PC-9 (cell line): ENCODE measurements around the gene IRF5. TPM values are rescaled to one million over a fixed set of nuclear protein-coding genes. Genes with fewer than 3 reads are reported as not detected.

Experiments used
- BruUV-seq: library from RNA; stranded (reverse); fragments of 400-500 nt; replicated peaks from 2 replicates; lab custom pipeline; 2021; lab: Mats Ljungman, UMichigan
- CTCF ChIA-PET: fragments of 300-600 bp; sonication (Branson Sonifier 250); formaldehyde crosslinking; loops from one replicate; lab custom pipeline; 2022; ENCODE audit warnings: antibody characterized with exemption; lab: Charles Lee
- POLR2A ChIA-PET: fragments of 300-600 bp; sonication (Branson Sonifier 250); formaldehyde crosslinking; loops from one replicate; lab custom pipeline; 2022; ENCODE audit warnings: antibody characterized with exemption; ENCODE audit not compliant: unreplicated experiment; lab: Charles Lee
- DNase-seq, 2 experiments: peaks; one replicate each; pipeline versions ENCODE4 v3.0.0 to v3.0.0-alpha.2; 2015 to 2022; ENCODE audit warnings: mixed read lengths in 1 of 2
- H2AFZ ChIP-seq: fragments of 200-600 bp; sonication (generic); 2 replicates; pipeline ENCODE4 v1.8.1; 2017; ENCODE audit warnings: antibody characterized with exemption
- H3F3A ChIP-seq: fragments of 200-600 bp; sonication (generic); 2 replicates; pipeline ENCODE4 v1.8.1; 2017; ENCODE audit warnings: antibody characterized with exemption, mild to moderate bottlenecking, low read depth; ENCODE audit not compliant: insufficient read depth
- H3K27ac ChIP-seq: fragments of 200-600 bp; sonication (generic); 2 replicates; pipeline ENCODE4 v1.6.1; 2016; ENCODE audit warnings: mixed run types
- H3K27me3 ChIP-seq: fragments of 200-600 bp; sonication (generic); 2 replicates; pipeline ENCODE4 v1.6.1; 2016; ENCODE audit warnings: low read depth, mixed run types; ENCODE audit not compliant: insufficient read depth
- H3K36me3 ChIP-seq: fragments of 200-600 bp; sonication (generic); 2 replicates; pipeline ENCODE4 v1.6.1; 2016; ENCODE audit warnings: low read depth, mixed run types
- H3K4me1 ChIP-seq: fragments of 200-600 bp; sonication (generic); replicated peaks from 2 replicates; pipeline ENCODE4 v1.6.1; 2016; ENCODE audit warnings: mixed run types; ENCODE audit not compliant: insufficient read depth
- H3K4me2 ChIP-seq: fragments of 200-600 bp; sonication (generic); 2 replicates; pipeline ENCODE4 v1.6.1; 2017; ENCODE audit warnings: mixed run types
- H3K4me3 ChIP-seq: fragments of 200-600 bp; sonication (generic); 2 replicates; pipeline ENCODE4 v1.6.1; 2016; ENCODE audit warnings: mixed run types
- H3K79me2 ChIP-seq: fragments of 200-600 bp; sonication (generic); 2 replicates; pipeline ENCODE4 v1.6.1; 2017; ENCODE audit warnings: low read depth, mixed run types
- H3K9me2 ChIP-seq: fragments of 200-600 bp; sonication (generic); 2 replicates; pipeline ENCODE4 v1.8.1; 2017; ENCODE audit warnings: mild to moderate bottlenecking; ENCODE audit not compliant: insufficient read depth
- H3K9me3 ChIP-seq: fragments of 200-600 bp; sonication (generic); 2 replicates; pipeline ENCODE4 v1.8.1; 2016; ENCODE audit warnings: low read depth; ENCODE audit not compliant: insufficient read depth
- H4K20me1 ChIP-seq: fragments of 200-600 bp; sonication (generic); 2 replicates; pipeline ENCODE4 v1.8.1; 2017; ENCODE audit not compliant: insufficient read depth
- CTCF ChIP-seq: fragments of 200-600 bp; sonication (generic); conservative IDR thresholded peaks from 2 replicates; pipeline ENCODE4 v1.6.1; 2017; ENCODE audit warnings: mixed run types, antibody characterized with exemption, mild to moderate bottlenecking, moderate library complexity
- EZH2 ChIP-seq: fragments of 200-600 bp; sonication (generic); IDR thresholded peaks from 2 replicates; pipeline ENCODE4 v1.8.0; 2017; ENCODE audit warnings: antibody characterized with exemption, low read depth
- intact Hi-C: fragments of 100-400 bp; cut with micrococcal nuclease; formaldehyde crosslinking; loops from one replicate; pipeline ENCODE4 v1.10.0; 2022; ENCODE audit not compliant: unreplicated experiment
- total RNA-seq: library from RNA; stranded (reverse); gene quantifications from 2 replicates; pipeline ENCODE4 v1.2.3, GENCODE V29; 2021

Gene IRF5
- total RNA-seq, 1 experiment from 2014 or later, result 3.4 TPM

- no peak overlapping the region for H3K27ac ChIP-seq
- H3K36me3 ChIP-seq, result peaks cover 25% of the 10 kb centered on the region; the same call in 1 of the 2 replicates
- CTCF ChIA-PET, result no interaction called here
These were observed 25.2 kb downstream of the IRF5 start for GRCh38 chr7:128962899-128963298.

DNA sequence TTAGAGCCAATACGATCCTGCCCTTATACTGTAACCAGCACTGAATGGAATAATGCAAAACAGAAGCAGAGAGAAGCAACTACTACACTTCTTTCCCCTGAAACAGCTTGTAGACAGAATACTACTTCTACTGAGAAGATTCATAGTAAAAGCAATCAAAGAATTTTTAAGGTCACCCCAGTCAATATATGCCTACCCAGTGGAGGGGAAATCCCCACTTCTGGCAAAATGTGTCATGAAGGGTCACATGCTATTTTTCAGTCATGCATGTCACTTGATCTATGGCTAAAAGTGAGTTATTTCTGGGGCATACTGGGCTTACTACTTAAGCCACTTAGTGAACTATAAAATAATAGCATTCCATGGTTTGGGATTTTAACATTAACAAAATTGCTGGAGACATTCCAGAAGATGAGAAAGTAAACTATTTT lies 25.6 kb downstream of the IRF5 start:
- Histone ChIP-seq H3K4me2 (no peak overlapping the region), H3K9me2 (no peaks in the 10 kb centered on the region), H2AFZ (no peak overlapping the region), H3K36me3 (peaks cover 23% of the 10 kb centered on the region; the same call in 1 of the 2 replicates), H3K9me3 (no peaks in the 10 kb centered on the region), H3K27me3 (no peaks in the 10 kb centered on the region), H3F3A (peaks cover 14% of the 10 kb centered on the region), H3K4me1 (peaks cover 13% of the 10 kb centered on the region; the same call in 1 of the 2 replicates), H4K20me1 (0 out of 2 replicates have a peak, but pooled peaks cover 4% of the 10 kb centered on the region), H3K27ac (no peak overlapping the region), H3K79me2 (no peaks in the 10 kb centered on the region), H3K4me3 (no peak overlapping the region)
- intact Hi-C loops, result loop anchor here (5.0 to 10.0 kb wide), 3 partner anchors 51 to 209 kb away; no protein-coding TSS in a partner anchor
- DNase-seq, result no peak
- ChIA-PET CTCF (no interaction called here), POLR2A (interaction anchor here (0.7 kb wide), 1 partner anchor 1034 kb away, joined by 3 read pairs; no protein-coding TSS in a partner anchor)
- BruUV-seq, result no TSS peak
- TF ChIP-seq CTCF (no peak), EZH2 (no peak)

More at GRCh38 chr7:128962899-128963298, 25.2 kb downstream of the IRF5 start:
- Histone ChIP-seq H2AFZ (no peak overlapping the region), H3F3A (peaks cover 14% of the 10 kb centered on the region), H3K4me2 (no peak overlapping the region), H3K9me2 (no peaks in the 10 kb centered on the region), H4K20me1 (0 out of 2 replicates have a peak, but pooled peaks cover 4% of the 10 kb centered on the region), H3K4me3 (no peak overlapping the region), H3K9me3 (no peaks in the 10 kb centered on the region), H3K79me2 (no peaks in the 10 kb centered on the region), H3K4me1 (peaks cover 13% of the 10 kb centered on the region; the same call in 1 of the 2 replicates), H3K27me3 (no peaks in the 10 kb centered on the region)
- POLR2A ChIA-PET, result no interaction called here
- intact Hi-C loops, result loop anchor here (5.0 to 10.0 kb wide), 3 partner anchors 52 to 208 kb away; no protein-coding TSS in a partner anchor
- TF ChIP-seq EZH2 (no peak), CTCF (no peak)
- no TSS peak for BruUV-seq
- DNase-seq, result no peak

DNA sequence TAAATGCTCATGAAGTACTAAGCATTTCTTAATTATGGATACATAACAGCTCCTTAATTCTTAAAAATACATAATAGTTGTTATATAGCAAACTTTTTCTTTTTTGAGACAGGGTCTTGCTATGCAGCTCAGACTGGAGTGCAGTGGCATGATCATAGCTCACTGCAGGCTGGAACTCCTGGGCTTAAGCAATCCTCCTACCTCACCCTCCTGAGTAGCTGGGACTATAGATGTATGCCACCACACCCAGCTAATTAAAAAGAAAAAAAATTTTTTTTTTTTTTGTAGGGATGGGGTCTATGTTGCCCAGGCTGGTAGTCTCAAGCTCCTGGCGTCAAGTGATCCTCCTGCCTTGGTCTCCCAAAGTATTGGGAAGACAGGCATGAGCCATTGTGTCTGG lies 30.9 kb downstream of the IRF5 start:
- Histone ChIP-seq H3K79me2 (no peaks in the 10 kb centered on the region), H3K4me3 (no peak overlapping the region), H4K20me1 (no peaks in the 10 kb centered on the region), H3K4me2 (no peak overlapping the region), H3K9me3 (no peaks in the 10 kb centered on the region), H3F3A (0 out of 2 replicates have a peak, but pooled peaks cover 9% of the 10 kb centered on the region), H3K27me3 (no peaks in the 10 kb centered on the region), H3K27ac (no peak overlapping the region), H3K9me2 (no peaks in the 10 kb centered on the region), H3K36me3 (peaks cover 19% of the 10 kb centered on the region; the same call in 1 of the 2 replicates), H2AFZ (no peak overlapping the region), H3K4me1 (no peaks in the 10 kb centered on the region)
- intact Hi-C loops, result loop anchor here (10.0 kb wide), 2 partner anchors 46 to 214 kb away; no protein-coding TSS in a partner anchor
- no peak for TF ChIP-seq EZH2
- TF ChIP-seq CTCF, result no peak
- POLR2A ChIA-PET, result interaction anchor here (0.6 kb wide), 1 partner anchor 49 kb away, joined by 4 read pairs; no protein-coding TSS in a partner anchor
- CTCF ChIA-PET, result no interaction called here
- no peak for DNase-seq
- no TSS peak for BruUV-seq
